Caco-2 (cell line): ENCODE data around the gene CST11. TPM values are rescaled to one million over a fixed set of nuclear protein-coding genes. Genes with fewer than 3 reads are reported as not detected.

Experiments
- BruUV-seq: library from RNA; stranded (reverse); fragments of 400-500 nt; replicated peaks from 2 replicates; lab custom pipeline; 2021; lab: Mats Ljungman, UMichigan
- CTCF ChIA-PET: fragments of 300-600 bp; sonication (Branson Sonifier 250); formaldehyde crosslinking; loops from one replicate; lab custom pipeline; 2022; ENCODE audit warnings: antibody characterized with exemption; lab: Charles Lee
- POLR2A ChIA-PET: fragments of 300-600 bp; sonication (Branson Sonifier 250); formaldehyde crosslinking; loops from one replicate; lab custom pipeline; 2022; ENCODE audit warnings: antibody characterized with exemption; lab: Charles Lee
- DNase-seq, 2 experiments: peaks; one replicate each; pipeline versions ENCODE4 v3.0.0 to v3.0.0-alpha.2; 2020 to 2022
- H3K27me3 ChIP-seq: replicated peaks from 2 replicates; pipeline ENCODE4 v1.6.0; 2011; ENCODE audit warnings: low read length; ENCODE audit not compliant: control insufficient read depth, insufficient read depth
- H3K36me3 ChIP-seq: 2 replicates; pipeline ENCODE4 v1.5.1; 2011; ENCODE audit warnings: low read length; ENCODE audit not compliant: control insufficient read depth, insufficient read depth
- H3K4me1 ChIP-seq: fragments of 250-450 bp; sonication (Bioruptor Pico); 2 replicates; pipeline ENCODE4 v1.5.1; 2020; ENCODE audit warnings: mild to moderate bottlenecking
- H3K4me3 ChIP-seq: 2 replicates; pipeline ENCODE4 v1.5.1; 2011; ENCODE audit warnings: low read depth, mild to moderate bottlenecking, control low read depth, low read length
- H3K9me3 ChIP-seq: fragments of 250-450 bp; sonication (Bioruptor Pico); 2 replicates; pipeline ENCODE4 v1.5.1; 2020; ENCODE audit warnings: mild to moderate bottlenecking, moderate library complexity
- H3K27ac Mint-ChIP-seq: one replicate; pipeline ENCODE4 v1.8.0; 2022; ENCODE audit warnings: mixed read lengths; ENCODE audit not compliant: unreplicated experiment
- H3K27me3 Mint-ChIP-seq: one replicate; pipeline ENCODE4 v1.8.0; 2022; ENCODE audit warnings: mixed read lengths; ENCODE audit not compliant: insufficient read depth, unreplicated experiment
- H3K36me3 Mint-ChIP-seq: one replicate; pipeline ENCODE4 v1.8.0; 2022; ENCODE audit warnings: mild to moderate bottlenecking, mixed read lengths; ENCODE audit not compliant: insufficient read depth, unreplicated experiment
- H3K4me1 Mint-ChIP-seq: one replicate; pipeline ENCODE4 v1.8.0; 2022; ENCODE audit warnings: low read depth, mixed read lengths; ENCODE audit not compliant: unreplicated experiment
- H3K4me3 Mint-ChIP-seq: one replicate; pipeline ENCODE4 v1.8.0; 2022; ENCODE audit warnings: mild to moderate bottlenecking, moderate library complexity, mixed read lengths; ENCODE audit not compliant: unreplicated experiment
- H3K9me3 Mint-ChIP-seq: one replicate; pipeline ENCODE4 v1.8.0; 2022; ENCODE audit warnings: mixed read lengths; ENCODE audit not compliant: unreplicated experiment
- CTCF ChIP-seq, 2 experiments: fragments of 200-600 bp in 1 of 2; IDR thresholded peaks; 1 replicate in 1 of 2; 2 replicates in 1 of 2; pipeline versions ENCODE4 v1.5.1 to v1.8.0; 2011 to 2022; ENCODE audit warnings: antibody characterized with exemption in 1 of 2, control low read depth in 1 of 2, inconsistent platforms in 1 of 2, low read depth in 1 of 2, low read length in 1 of 2, mild to moderate bottlenecking in 1 of 2, moderate library complexity in 1 of 2; ENCODE audit not compliant: insufficient read depth in 1 of 2, severe bottlenecking in 1 of 2, unreplicated experiment in 1 of 2
- intact Hi-C: fragments of 100-400 bp; cut with micrococcal nuclease; formaldehyde crosslinking; loops from one replicate; pipeline ENCODE4 v1.10.0; 2022; ENCODE audit not compliant: unreplicated experiment
- total RNA-seq: library from RNA; stranded (reverse); gene quantifications from 2 replicates; pipeline ENCODE4 v1.2.3, GENCODE V29; 2022

Gene CST11
- total RNA-seq, 1 experiment from 2014 or later = not detected

DNA sequence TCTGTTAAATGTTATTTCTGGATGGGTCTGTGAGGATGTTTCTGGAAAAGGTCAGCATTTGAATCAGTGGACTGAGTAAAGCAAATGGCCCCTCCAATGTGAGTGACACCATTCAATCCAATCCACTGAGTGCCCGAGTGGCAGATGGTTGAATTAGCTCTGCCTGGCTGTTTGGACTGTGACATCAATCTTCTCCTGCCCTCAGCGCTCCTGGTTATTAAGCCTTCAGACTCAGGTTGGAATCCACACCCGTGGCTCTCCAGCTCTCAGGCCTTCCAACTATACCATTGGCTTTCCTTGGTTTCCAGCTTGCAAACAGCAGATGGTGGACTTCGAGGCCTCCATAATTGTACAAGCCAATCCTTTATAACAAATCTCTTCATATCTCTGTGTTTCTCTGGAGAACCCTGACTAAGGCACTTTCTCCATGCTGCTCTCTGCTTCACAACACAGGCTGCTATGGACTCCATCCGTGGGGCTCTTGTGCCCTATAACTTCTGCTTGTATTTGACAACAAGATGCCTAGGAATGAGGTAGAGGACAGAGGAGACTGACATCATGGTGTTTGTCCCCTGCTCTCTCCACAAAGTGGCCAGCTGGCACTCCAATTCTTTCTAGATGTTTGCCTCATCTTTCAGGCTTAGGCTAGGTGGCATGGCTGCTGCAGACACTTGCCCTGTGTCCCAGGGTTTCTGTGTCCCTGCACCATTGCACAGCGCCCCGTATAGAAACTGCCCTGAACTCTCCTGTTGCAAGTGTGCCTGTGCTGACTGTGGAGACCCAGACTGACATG, 18.0 kb downstream of the CST11 start:
- Mint-ChIP-seq H3K27me3 (no peaks in the 10 kb centered on the region), H3K27ac (no peak overlapping the region), H3K4me1 (no peaks in the 10 kb centered on the region), H3K9me3 (no peaks in the 10 kb centered on the region), H3K36me3 (no peaks in the 10 kb centered on the region), H3K4me3 (no peak overlapping the region)
- peaks cover 5% of the 10 kb centered on the region; the same call in 1 of the 2 replicates for H3K9me3 ChIP-seq
- no peaks in the 10 kb centered on the region for H3K36me3 ChIP-seq
- intact Hi-C loops = no loop called here
- no peak for TF ChIP-seq CTCF (IDR thresholded peaks at IDR 0.05; ENCODE audit: insufficient read depth in 1 of 2, low read depth in 1 of 2, low read length in 1 of 2, severe bottlenecking in 1 of 2, unreplicated experiment in 1 of 2)
- no peak overlapping the region for H3K4me3 ChIP-seq
- ChIA-PET POLR2A (no interaction called here), CTCF (no interaction called here)
- no peak for DNase-seq
- BruUV-seq = no TSS peak
- no peaks in the 10 kb centered on the region for H3K4me1 ChIP-seq
- no peaks in the 10 kb centered on the region for H3K27me3 ChIP-seq

GRCh38 chr20:23433628-23434027, 19.0 kb downstream of the CST11 start:
- Histone ChIP-seq H3K27me3 (no peaks in the 10 kb centered on the region), H3K4me1 (no peaks in the 10 kb centered on the region), H3K4me3 (no peak overlapping the region), H3K36me3 (no peaks in the 10 kb centered on the region), H3K9me3 (peaks cover 5% of the 10 kb centered on the region; the same call in 1 of the 2 replicates)
- Mint-ChIP-seq H3K27ac (no peak overlapping the region), H3K4me3 (no peak overlapping the region), H3K4me1 (no peaks in the 10 kb centered on the region), H3K27me3 (no peaks in the 10 kb centered on the region), H3K9me3 (no peaks in the 10 kb centered on the region), H3K36me3 (no peaks in the 10 kb centered on the region)
- ChIA-PET POLR2A (no interaction called here), CTCF (no interaction called here)
- no peak for TF ChIP-seq CTCF (IDR thresholded peaks at IDR 0.05; ENCODE audit: insufficient read depth in 1 of 2, low read depth in 1 of 2, low read length in 1 of 2, severe bottlenecking in 1 of 2, unreplicated experiment in 1 of 2)
- no TSS peak for BruUV-seq
- no peak for DNase-seq
- intact Hi-C loops = no loop called here

DNA sequence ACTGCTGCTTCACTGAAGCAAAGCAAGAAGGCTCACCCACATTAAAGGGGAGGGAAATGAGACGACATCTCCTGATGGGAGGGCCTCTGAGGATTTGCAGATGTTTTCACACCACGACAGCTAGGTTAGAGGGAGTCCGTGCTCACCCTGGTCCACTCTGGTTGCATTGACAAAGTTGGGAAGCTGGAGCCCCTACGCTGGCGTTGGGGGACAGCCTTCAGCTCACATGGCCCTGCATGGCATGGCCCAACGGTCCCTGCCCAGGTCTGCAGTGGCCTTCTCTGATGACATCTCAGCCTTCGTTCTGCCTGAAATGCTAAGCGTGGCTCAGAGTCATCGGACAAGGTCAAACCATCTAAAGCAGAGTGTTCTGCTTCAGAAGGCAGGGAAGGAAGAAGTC, 27.5 kb downstream of the CST11 start:
- no peak for DNase-seq
- Mint-ChIP-seq H3K27me3 (no peaks in the 10 kb centered on the region), H3K4me3 (peak overlapping the region; percentile 22), H3K9me3 (no peaks in the 10 kb centered on the region), H3K4me1 (peaks cover 5% of the 10 kb centered on the region), H3K36me3 (no peaks in the 10 kb centered on the region), H3K27ac (no peak overlapping the region)
- H3K36me3 ChIP-seq = no peaks in the 10 kb centered on the region
- POLR2A ChIA-PET = no interaction called here
- BruUV-seq = no TSS peak
- CTCF ChIA-PET = no interaction called here
- H3K27me3 ChIP-seq = no peaks in the 10 kb centered on the region
- intact Hi-C loops = no loop called here
- no peak overlapping the region for H3K4me3 ChIP-seq
- TF ChIP-seq CTCF (IDR thresholded peaks at IDR 0.05; ENCODE audit: insufficient read depth in 1 of 2, low read depth in 1 of 2, low read length in 1 of 2, severe bottlenecking in 1 of 2, unreplicated experiment in 1 of 2) = no peak
- H3K9me3 ChIP-seq = no peaks in the 10 kb centered on the region
- H3K4me1 ChIP-seq = peaks cover 4% of the 10 kb centered on the region; the same call in 1 of the 2 replicates
